OCI-LY1 (cell line): ENCODE results near the gene FOXD1.

Experiments used
- H2AFZ ChIP-seq: fragments of 200-600 bp; sonication (generic), shearing (Covaris generic); 2 replicates; pipeline ENCODE4 v1.6.0; 2014; ENCODE audit warnings: antibody characterized with exemption, mild to moderate bottlenecking, low read length
- H3F3A ChIP-seq: fragments of 200-600 bp; sonication (generic), shearing (Covaris generic); 2 replicates; pipeline ENCODE4 v1.6.0; 2014; ENCODE audit warnings: mild to moderate bottlenecking, antibody characterized with exemption, low read length, moderate library complexity; ENCODE audit not compliant: insufficient read depth
- H3K27ac ChIP-seq: fragments of 200-600 bp; sonication (generic); 2 replicates; pipeline ENCODE4 v1.5.1; 2014; ENCODE audit warnings: low read length, mixed run types, mild to moderate bottlenecking, low read depth; ENCODE audit not compliant: poor library complexity, severe bottlenecking
- H3K27me3 ChIP-seq: fragments of 200-600 bp; sonication (generic); 2 replicates; pipeline ENCODE4 v1.6.0; 2014; ENCODE audit warnings: antibody characterized with exemption, mild to moderate bottlenecking, low read length, moderate library complexity; ENCODE audit not compliant: insufficient read depth
- H3K36me3 ChIP-seq: fragments of 200-600 bp; sonication (generic); 2 replicates; pipeline ENCODE4 v1.6.1; 2014; ENCODE audit warnings: mild to moderate bottlenecking, antibody characterized with exemption, low read length, moderate library complexity, mixed read lengths; ENCODE audit not compliant: insufficient read depth
- H3K4me1 ChIP-seq: fragments of 200-600 bp; sonication (generic); 2 replicates; pipeline ENCODE4 v1.5.1; 2014; ENCODE audit warnings: mild to moderate bottlenecking, low read length, moderate library complexity; ENCODE audit not compliant: insufficient read depth, severe bottlenecking
- H3K4me2 ChIP-seq: fragments of 200-600 bp; sonication (generic), shearing (Covaris generic); 2 replicates; pipeline ENCODE4 v1.6.1; 2014; ENCODE audit warnings: low read length
- H3K4me3 ChIP-seq: fragments of 200-600 bp; sonication (generic); 2 replicates; pipeline ENCODE4 v1.5.1; 2014; ENCODE audit warnings: low read length, low read depth, mild to moderate bottlenecking, mixed read lengths; ENCODE audit not compliant: poor library complexity, severe bottlenecking
- H3K79me2 ChIP-seq: fragments of 200-600 bp; shearing (Covaris generic); 2 replicates; pipeline ENCODE4 v1.6.1; 2016; ENCODE audit warnings: mixed run types, low read length, mixed read lengths; ENCODE audit not compliant: insufficient read depth
- H3K9ac ChIP-seq: fragments of 200-600 bp; sonication (generic), shearing (Covaris generic); 2 replicates; pipeline ENCODE4 v1.6.1; 2014; ENCODE audit warnings: mild to moderate bottlenecking, low read length, mixed read lengths
- H3K9me2 ChIP-seq: fragments of 200-600 bp; sonication (generic), shearing (Covaris generic); 2 replicates; pipeline ENCODE4 v1.6.1; 2014; ENCODE audit warnings: low read depth, mild to moderate bottlenecking, low read length, mixed read lengths
- H3K9me3 ChIP-seq: fragments of 200-600 bp; shearing (Covaris generic); 2 replicates; pipeline ENCODE4 v1.6.1; 2014; ENCODE audit warnings: low read length, mixed read lengths
- H4K20me1 ChIP-seq: fragments of 200-600 bp; sonication (generic), shearing (Covaris generic); 2 replicates; pipeline ENCODE4 v1.6.0; 2016; ENCODE audit warnings: mild to moderate bottlenecking, low read length; ENCODE audit not compliant: insufficient read depth
- EZH2 ChIP-seq: fragments of 200-600 bp; sonication (generic), shearing (Covaris generic); IDR thresholded peaks from 2 replicates; pipeline ENCODE4 v1.8.0; 2017; ENCODE audit warnings: borderline replicate concordance, mixed run types, mild to moderate bottlenecking, antibody characterized with exemption, low read length, moderate library complexity, mixed read lengths
- TF ChIP-seq, protein P1 (sequence below): fragments of 200-600 bp; sonication (generic), shearing (Covaris generic); IDR thresholded peaks from 2 replicates; pipeline ENCODE4 v1.5.1; 2017; ENCODE audit warnings: mild to moderate bottlenecking, antibody characterized with exemption, low read length, moderate library complexity, mixed read lengths

FOXD1 gene

DNA sequence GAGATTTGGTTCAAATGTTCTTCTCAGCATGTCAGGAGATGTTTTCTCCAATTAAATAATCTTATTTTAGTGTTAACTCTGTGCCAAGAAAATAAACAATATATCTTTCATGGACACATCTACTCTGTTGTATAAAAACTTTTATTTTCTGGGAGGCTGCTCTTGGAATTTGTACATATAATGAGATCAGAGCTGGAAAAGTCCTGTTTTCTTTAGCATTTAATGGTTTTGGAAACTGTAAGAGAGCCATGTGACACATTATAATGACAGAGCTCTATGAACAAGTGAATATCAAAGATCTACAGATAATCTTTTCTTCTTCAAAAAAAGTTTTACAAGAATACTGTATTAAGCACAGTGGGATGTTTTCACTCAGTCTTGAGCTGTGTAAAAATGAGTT is 48.8 kb downstream of the FOXD1 start:
- Histone ChIP-seq H4K20me1 (no peaks in the 10 kb centered on the region), H3K27ac (no peak overlapping the region), H3K4me3 (no peak overlapping the region), H3K4me2 (no peak overlapping the region), H3K27me3 (no peaks in the 10 kb centered on the region), H3F3A (no peaks in the 10 kb centered on the region), H3K9me2 (no peaks in the 10 kb centered on the region), H3K9me3 (no peaks in the 10 kb centered on the region), H3K9ac (no peak overlapping the region), H2AFZ (no peak overlapping the region), H3K79me2 (no peaks in the 10 kb centered on the region), H3K36me3 (no peaks in the 10 kb centered on the region), H3K4me1 (no peaks in the 10 kb centered on the region)
- no peak for TF ChIP-seq EZH2
- TF ChIP-seq, protein P1, sequence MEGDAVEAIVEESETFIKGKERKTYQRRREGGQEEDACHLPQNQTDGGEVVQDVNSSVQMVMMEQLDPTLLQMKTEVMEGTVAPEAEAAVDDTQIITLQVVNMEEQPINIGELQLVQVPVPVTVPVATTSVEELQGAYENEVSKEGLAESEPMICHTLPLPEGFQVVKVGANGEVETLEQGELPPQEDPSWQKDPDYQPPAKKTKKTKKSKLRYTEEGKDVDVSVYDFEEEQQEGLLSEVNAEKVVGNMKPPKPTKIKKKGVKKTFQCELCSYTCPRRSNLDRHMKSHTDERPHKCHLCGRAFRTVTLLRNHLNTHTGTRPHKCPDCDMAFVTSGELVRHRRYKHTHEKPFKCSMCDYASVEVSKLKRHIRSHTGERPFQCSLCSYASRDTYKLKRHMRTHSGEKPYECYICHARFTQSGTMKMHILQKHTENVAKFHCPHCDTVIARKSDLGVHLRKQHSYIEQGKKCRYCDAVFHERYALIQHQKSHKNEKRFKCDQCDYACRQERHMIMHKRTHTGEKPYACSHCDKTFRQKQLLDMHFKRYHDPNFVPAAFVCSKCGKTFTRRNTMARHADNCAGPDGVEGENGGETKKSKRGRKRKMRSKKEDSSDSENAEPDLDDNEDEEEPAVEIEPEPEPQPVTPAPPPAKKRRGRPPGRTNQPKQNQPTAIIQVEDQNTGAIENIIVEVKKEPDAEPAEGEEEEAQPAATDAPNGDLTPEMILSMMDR: no peak
